Measurements from ENCODE around the gene SIGLEC9.

SIGLEC9 gene

DNA sequence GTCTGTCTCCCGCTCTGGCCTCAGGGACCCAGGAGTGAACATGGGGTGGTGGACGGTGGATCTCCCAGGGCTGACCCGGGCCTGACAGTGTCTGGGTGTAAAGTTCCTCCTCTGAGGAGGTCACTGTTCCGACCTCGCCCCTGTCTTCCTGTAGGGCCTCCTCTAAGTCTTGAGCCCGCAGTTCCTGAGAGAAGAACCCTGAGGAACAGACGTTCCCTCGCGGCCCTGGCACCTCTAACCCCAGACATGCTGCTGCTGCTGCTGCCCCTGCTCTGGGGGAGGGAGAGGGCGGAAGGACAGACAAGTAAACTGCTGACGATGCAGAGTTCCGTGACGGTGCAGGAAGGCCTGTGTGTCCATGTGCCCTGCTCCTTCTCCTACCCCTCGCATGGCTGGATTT lies at the start of gene SIGLEC9:
SIGLEC9 (plus strand) TSS at position 178 of the 400 bp plus-strand sequence; CDS start at position 247, 69 bp downstream.
- DNase-seq = no peak

DNA sequence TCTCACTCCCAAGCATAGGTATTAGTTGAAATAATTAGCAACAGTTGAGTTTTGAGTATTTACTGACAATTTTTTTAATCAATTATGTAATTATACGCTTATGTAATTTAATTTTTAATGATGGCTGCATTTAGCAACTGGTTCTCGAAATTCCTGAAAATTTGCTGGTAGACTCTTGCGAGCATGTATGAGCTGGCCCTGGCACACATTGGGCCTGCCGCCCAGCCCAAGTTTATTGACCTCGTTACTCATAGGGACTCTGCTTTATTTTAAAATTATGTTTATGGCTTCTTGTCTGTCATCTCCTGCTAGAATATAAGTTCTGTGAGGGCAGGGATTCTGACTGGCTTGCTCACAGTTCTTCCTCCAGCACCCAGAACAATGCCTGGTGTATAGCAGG lies 48.7 kb upstream of the SIGLEC9 start:
- no peak for DNase-seq

DNA sequence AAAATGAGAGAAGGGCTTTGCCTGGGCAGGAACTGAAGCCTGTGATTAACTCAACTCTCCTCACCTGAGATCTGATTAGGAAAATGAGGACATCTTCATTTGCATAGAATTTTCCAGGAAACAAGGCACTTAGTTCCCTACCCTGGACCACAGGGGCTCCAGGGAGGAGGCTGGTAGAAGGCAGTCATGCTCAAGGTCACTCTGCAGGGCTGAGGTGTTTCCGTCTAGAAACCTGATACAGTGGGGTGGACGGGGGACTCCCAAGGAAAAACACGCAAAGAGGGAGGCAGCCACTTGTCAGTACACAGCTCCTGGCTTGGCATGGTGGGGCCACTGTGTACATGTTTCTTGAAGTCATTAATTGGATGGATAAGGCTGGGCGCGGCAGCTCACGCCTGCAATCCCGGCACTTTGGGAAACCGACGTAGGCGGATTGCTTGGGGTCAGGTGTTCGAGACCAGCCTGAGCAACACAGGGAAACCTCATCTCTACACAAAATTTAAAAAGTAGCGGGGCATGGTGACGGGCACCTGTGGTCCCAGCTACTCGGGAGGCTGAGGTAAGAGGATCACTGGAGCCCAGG lies 48.0 kb upstream of the SIGLEC9 start:
- no peak for DNase-seq

DNA sequence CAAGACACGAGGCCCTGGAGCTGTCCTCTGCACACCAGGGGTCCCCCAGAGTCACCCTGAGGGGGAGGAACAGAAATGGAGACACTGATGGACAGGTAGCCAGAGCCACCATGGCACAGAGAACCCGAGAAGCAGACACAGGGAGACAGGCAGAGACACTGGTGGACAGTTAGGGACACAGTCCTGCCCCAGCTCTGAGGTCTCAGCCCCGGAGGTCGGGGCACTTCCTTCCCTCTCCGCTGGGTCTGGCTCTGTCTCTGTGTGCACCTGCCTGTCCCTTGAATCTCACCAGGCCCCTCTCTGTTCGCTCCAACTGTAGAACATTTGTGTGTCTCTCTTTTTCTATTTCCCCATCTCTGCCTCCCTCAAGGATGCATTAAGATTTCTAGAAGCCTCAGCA lies 46.6 kb upstream of the SIGLEC9 start:
- no peak for DNase-seq

DNA sequence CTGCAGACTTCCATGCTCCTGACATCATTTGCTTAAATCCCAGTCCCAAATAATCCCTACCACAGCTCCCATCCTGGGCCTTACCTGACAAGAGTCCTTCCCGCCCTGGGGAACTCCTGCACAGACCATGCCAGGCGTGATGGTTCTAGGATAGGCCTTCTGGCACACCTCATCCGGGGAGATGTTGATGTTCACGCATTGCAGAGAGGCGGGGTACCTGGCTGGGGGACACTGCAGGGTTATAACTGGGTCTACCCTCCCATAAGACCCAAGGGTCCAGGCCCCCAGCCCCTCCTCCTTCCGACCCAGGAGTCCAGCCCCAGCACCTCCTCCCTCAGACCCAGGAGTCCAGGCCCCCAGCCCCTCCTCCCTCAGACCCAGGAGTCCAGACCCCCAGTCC lies 46.0 kb upstream of the SIGLEC9 start:
- DNase-seq = no peak

DNA sequence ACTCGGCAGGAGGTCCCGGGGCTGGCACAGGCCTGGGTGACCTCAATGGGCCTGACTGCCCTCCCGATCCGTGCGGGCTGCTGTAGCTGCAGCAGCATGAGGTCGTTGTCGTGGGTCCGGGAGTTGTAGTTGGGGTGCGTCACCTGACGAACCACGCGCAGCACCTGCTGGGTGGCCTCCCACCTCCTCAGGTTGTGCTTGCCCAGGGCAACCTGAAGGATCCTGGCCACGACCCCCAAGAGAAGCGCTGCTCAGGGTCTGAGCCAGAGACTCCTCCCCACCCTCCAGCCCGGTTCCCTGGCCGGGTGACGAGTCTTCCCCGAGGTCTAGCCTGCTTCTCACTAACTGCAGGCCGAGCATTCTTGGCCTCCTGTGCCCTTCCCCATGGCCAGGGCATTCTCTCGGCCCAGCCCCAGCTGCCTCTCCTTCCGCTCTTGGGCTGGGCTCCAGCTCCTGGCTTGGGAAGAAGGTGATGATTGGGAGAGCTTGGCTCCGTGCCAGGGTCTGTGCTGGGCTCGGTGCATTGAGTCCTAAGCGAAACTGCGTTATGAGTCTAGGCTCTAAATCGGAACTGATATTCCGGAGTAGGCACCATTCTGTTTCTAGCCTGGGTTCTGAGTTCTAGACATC lies 45.1 kb upstream of the SIGLEC9 start:
- DNase-seq = no peak

DNA sequence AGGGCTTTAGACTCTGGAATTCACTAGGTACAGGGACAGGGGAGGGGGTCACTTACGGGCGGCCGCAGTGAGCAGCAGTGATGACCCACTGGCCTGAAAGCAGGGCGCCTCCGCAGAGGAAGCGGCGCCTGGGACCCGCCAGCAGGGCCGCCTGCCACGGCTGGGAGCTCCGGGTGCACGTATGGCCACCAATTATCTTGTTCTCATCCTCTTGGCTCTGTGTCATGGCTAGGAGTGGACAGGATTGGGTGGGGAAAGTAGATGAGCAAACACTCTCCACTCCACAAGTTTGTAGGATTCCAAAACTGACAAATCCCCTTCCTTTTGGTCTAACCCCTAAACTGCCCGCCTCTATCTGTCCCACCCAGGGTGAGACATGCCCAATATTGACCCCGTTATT lies 43.2 kb upstream of the SIGLEC9 start:
- no peak for DNase-seq

DNA sequence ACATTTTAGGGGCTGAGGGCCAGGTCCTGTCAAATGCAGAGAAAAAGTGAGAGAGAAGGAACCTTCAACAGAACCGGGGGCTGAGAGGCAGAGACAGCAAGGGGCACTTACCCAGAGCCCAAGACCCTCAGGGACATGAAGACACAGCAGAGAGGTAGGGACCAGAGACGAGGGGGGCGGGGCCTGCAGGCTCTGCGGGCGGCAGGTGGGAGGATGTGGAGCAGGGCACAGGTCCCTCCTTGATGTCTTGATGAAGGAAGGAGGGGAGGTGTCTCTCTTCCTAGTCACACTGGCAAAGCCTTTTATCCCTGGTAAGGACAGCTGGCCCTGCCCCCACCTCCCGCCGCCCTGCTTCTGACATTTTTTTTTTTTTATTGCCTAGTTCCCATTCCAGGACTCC lies 42.1 kb upstream of the SIGLEC9 start, which contains the start of gene KLK14:
KLK14 (minus strand) TSS at position 277 of the 400 bp plus-strand sequence; CDS start at position 4, 273 bp downstream.
- DNase-seq = no peak

DNA sequence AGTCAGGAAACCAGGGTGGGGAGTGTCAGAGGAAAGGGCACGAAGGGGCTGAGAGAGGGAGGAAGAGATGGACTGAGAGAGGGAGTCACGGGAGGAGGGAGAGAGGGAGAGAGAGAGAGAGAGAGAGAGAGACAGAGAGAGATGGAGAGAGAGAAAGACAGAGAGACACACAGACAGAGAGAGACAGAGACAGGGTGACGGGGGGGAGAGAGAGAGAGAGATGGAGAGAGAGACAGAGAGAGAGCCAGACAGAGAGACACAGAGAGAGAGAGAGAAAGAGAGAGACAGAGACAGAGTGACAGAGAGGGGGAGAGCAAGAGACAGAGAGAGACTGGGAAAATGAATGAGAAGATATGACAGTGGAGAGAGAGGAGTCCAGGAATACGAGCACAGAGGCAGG lies 41.5 kb upstream of the SIGLEC9 start:
- DNase-seq = no peak

DNA sequence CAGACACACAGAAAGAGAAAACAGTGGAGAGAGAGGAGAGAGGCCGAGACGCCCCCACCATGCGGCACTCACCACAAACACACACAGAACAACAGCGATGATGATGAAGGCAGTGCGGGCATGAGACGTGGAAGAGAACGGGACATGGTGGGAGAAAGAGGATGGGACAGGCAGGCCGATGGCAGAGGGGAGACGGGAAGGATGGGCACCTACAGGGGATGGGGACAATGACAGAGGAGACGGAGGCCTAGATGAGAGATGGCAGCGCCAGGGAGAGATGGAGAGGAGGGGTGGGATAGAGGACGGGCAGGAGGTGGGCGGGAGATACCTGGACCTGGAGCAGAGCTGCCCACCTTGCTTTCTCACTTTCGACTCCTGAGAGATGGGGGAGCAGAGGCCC lies 40.9 kb upstream of the SIGLEC9 start:
- no peak for DNase-seq

DNA sequence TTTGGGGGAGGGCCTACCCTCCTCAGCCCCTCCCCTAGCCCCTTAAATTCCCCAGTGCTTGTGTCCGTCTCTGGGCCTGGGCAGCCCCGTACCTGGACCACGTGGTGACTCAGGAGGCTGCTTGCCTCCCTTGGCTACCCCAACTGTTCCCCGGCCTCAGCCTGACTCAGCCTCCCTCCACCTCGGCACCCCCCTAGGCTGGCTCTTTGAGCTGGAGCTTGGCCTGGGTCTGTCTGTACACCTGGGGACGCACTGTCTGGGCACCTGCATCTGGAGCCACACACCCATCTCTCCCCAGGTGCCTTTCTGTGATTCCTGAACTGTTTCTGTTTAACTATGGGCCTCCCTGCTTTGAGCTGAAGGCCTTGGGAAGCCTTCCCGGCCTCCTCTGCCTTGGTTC lies 40.2 kb upstream of the SIGLEC9 start:
- DNase-seq = no peak

DNA sequence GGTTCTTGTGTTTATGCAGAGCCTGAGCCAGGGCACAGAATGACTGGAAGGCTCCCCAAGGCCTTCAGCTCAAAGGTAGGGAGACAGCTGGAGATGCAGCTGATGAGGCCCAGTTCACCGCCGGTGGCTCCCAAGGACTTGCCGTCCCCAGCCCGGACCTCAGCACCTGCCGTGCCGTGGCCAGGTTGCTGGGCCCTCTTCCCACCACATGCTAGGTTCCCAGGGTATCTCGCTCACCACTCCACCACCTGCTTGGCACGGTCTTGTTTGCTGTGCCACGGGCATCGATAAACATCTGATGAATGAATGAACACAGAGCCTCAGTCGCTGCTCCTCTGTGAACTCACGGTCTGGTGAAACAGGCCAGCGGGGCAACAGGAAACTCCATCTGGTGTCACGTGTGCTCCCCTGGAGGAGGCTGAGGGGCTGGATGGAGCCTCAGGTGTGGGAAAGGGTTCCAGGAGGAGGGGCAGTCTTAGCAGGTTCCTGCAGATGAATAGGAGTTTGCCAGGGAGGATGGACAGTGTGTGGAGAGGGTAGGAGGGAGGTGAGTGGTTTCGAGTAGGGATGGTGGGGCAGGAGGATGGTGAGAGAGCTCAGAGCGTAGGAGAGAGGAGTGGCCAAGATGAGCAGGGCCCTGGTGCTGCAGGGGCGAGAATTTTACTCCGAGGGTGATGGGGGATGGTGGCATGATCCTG lies 38.4 kb upstream of the SIGLEC9 start:
- no peak for DNase-seq

DNA sequence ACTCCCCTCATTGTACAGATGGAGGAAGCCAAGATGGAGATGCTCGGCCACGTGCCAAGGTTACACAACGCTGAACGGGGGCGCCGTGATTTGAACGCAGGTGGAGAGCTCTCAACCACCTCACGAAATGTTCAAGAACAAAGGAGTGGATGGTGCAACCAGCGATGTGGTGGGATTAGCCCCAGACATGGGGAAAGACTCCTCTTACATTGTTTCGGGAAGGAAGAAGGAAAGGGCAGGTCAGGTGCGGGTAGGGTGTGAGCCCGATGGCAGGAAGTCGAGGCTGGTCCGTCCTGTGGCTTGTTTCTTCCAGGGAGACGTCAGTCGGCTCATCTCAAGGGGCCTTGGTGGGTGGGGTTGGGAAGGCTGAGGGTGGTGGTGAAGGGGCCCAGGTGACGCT lies 34.9 kb upstream of the SIGLEC9 start:
- DNase-seq = no peak

DNA sequence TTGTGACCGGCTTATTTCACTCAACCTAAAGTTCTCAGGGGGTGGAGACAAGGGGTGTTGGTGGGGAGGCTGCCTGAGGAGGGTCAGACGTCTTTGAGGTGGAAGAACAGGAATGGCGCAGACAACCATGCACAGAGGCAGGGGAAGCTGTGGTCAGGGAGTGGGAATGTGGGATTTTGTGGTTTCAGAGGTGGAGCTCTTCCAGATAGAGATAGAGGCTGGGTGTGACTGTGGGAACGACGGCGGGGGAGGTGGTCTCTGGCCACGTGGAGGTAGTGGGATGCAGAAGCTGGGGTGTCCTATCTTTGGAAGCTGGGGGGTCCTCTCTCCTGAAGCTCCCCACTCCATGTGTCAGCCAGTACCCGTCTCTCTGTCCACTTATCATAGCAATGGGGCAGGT lies 34.2 kb upstream of the SIGLEC9 start:
- no peak for DNase-seq

DNA sequence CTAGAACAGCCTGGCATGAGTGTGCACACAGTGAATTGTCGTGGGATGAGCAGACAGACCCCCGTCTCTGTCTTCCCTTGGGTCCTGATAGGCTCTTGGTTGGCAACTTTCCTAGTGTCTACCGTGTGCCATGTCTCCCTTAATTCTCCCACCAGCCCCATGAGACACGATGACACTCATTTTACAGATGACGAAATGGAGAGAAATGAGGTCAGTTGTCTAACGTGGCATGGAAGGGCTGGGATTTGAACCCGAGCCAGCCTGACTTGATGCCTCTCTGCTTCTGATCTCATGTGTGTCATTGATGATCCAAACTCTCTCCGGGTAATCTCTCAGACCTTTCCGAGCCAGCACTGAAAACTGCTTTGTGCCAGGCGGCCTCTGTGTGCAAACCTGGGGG lies 33.6 kb upstream of the SIGLEC9 start:
- no peak for DNase-seq

DNA sequence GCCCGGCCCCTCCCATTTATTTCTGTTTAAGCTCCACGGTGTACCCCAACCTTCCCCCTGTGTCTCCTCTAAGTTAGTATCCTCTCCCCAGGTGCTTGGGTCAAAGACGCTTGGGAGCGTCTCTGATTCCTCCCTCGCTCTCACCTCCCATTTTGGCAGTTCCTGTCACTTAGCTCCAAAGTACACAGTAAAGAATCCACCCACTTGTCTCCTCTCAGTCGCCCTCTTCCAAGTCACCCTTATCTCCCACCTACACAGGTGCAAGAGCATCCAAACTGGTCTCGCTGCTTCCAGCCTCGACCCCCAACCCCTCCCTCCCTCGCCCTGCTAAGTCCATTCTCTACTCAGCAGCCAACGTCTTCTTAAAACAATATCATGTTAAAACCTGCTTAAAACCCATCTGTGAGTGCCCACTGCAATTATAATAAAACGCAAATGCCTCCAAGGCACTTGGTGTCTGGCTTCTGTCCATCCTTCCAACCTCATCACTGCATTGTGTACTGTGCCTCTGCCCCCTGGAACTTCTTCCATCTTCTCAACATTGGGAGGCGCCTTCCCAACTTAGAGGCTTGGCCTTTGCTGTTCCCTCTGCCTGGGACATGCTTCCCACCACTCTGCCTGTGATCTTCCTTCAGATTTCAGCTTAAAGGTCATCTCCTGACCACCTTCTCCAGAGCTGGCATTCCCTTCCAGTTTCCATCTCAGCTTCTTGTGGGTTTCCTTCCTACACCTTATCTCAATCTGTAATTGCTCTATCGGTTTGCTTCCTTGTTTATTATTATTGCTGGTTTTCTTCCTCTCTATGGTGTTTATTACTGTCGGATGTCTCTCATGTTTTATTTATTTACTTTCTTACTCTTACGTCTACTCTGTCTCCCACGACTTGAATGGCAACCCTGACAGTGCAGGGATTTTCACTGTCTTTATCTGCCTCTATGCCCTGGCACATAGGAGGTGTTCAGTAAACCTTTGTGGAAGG lies 32.5 kb upstream of the SIGLEC9 start:
- DNase-seq = no peak

DNA sequence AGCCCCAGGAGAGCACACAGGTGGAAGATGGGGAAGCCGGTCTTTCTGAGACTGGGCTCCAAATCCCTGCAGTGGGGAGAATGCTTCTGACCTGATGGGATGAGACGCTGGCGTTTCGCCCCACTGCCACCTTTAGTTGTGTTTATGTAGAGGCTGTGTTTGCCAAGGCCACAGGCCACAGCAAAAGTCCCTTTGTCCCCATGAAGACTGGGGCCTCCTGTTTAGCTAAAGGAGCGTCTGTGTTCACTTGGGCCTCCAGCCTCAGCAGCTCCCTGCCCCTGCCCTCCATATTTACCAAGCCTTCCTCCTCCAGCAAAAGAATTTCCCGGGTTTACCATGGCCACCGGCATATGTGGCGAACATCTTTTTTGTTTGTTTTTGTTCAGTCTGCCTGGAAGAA lies 31.6 kb upstream of the SIGLEC9 start:
- no peak for DNase-seq

DNA sequence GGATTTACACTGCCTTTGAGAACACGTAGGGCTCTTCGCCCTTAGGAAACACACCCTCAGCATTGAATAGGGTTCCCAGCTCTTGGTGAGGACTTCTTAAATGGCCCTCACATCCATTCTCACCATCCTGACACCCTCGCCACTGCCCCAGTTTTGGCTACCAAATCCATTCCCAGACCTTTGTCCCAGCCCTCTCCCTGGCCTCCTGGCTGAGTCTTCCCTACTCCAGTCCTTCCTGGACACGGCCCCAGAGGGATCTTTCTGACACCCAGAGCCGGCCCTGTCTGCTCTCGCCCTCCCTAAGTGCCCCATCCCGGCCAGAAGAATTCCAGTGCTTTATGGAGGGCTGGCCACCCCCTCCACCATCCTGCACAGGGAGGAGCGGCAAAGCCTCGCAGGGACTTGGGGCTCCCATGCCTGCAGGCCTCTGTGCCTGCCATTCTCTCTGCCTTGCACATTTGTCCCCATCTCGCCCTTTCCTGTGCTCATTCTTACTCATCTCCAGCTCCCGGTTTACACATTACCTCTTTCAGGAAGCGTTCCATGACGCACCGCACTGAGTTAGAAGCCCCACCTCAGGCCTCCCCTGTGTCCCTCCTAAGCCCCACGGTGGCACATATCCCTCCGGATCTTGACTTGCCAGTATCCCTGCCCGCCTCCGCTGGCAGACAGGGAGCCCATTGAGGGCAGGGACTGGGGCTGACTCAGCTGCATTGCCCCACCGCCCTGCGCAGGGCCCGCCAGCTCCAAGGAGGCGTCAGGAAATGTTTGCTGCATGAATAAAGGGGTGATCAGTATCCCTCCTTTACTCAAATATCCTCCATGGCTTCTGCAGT lies 31.0 kb upstream of the SIGLEC9 start:
- DNase-seq = no peak

DNA sequence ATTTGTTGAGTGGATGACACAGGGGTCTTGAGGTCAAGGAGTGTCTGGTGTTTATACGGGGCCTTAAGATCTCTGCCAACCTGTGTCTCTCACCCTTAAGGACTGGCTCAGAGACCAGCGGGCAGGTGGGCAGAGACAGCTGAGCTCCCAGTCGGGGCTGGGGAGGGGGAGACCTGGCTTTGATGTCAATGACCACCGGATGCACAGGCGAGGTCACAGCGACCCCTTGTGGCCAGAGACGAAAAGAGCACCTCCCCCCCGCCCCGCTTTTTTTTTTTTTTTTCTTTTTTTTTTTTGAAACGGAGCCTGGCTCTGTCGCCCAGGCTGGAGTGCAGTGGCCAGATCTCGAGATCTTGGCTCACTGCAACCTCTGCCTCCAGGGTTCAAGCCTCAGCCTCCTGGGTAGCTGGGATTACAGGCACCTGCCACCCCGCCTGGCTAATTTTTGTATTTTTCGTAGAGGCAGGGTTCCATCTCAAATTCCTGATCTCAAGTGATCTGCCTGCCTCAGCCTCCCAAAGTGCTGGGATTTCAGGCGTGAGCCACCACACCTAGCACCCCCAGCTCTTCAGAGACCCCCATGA lies 29.9 kb upstream of the SIGLEC9 start:
- DNase-seq = no peak

DNA sequence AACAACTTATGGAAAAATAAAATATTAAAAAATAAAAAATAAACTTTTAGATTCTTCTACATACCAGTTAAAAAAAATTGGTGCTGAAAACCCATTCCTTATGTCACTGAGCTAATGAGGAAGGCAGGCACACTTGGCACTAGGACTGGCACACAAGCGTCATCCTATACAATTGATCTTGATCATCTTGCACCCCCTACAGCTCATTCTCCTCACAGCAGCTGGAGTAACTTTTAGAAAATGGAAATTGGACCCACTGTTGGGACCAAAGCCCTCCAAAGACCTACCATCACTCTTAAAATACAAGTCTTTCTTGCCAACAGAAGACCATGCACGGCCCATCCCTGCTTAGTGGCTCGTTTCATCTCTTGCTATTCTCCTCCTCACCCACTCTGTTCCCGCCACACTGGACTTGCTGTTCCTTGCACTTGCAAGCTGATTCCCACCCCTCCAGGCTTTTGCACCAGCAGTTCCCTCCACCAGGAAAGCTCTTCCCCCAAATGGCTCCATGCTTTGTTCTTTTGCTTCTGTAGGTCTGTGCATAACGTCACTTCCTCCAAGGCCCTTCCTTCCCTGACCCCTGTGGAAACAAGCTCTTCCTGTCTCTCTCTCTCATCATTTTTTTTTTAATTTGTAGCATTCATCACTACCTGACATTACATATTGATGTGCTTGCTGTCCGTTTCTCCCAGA lies 28.1 kb upstream of the SIGLEC9 start:
- no peak for DNase-seq

DNA sequence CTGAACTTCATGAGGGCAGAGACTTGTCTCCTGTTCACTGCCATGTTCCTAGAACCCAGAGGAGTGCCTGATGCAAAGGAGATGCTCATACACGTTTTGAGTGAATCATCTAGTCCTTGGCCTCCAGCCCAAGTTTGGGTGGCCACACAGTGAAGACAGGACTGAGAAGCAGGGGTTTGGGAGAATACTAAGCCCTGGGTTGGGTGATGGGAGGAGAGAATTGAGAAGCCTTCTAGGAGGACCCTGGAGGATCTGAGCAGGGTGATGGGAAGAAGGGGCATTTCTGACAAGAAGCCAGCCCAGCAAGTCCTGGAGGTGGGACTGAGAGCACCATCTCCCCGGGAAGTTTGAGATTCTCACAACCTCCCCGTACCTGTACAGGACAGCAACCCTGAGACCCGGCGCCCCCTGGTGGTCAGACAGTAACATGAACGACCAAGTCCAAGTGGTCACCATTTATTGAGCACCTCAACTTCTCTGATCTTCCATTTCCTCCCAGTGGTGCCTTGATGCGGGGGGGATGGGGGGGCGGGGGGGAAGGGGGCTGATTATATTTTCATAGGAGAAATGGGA lies 27.5 kb upstream of the SIGLEC9 start:
- no peak for DNase-seq

Data from NCI-H1694 treated with DMSO at 0.1 percent for 48 hours (cell line).